A673 (cell line): Measurements from ENCODE around the gene SRSF10. TPM values are rescaled to one million over a fixed set of nuclear protein-coding genes. Genes with fewer than 3 reads are reported as not detected.

Source experiments
- BruUV-seq: library from RNA; stranded (reverse); fragments of 400-500 nt; replicated peaks from 2 replicates; lab custom pipeline; 2021; lab: Mats Ljungman, UMichigan
- CTCF ChIA-PET: fragments of 300-600 bp; sonication (Branson Sonifier 250); formaldehyde crosslinking; loops from one replicate; lab custom pipeline; 2022; ENCODE audit warnings: antibody characterized with exemption; lab: Charles Lee
- POLR2A ChIA-PET: fragments of 300-600 bp; sonication (Branson Sonifier 250); formaldehyde crosslinking; loops from one replicate; lab custom pipeline; 2022; ENCODE audit warnings: antibody characterized with exemption; ENCODE audit not compliant: low non-redundant PET; lab: Charles Lee
- DNase-seq: peaks from one replicate; pipeline ENCODE4 v3.0.0-alpha.2; 2015; ENCODE audit warnings: low spot score
- H3K27ac ChIP-seq: fragments of 200-600 bp; sonication (generic); 2 replicates; pipeline ENCODE4 v1.5.1; 2016; ENCODE audit warnings: mixed run types, low read depth, mild to moderate bottlenecking, mixed read lengths, antibody characterized with exemption, low read length; ENCODE audit not compliant: poor library complexity, severe bottlenecking
- H3K27me3 ChIP-seq: fragments of 200-600 bp; sonication (generic); replicated peaks from 2 replicates; pipeline ENCODE4 v1.6.1; 2017; ENCODE audit warnings: mixed run types, low read depth, mild to moderate bottlenecking, mixed read lengths, antibody characterized with exemption, low read length; ENCODE audit not compliant: insufficient read depth, poor library complexity
- H3K36me3 ChIP-seq: fragments of 200-600 bp; sonication (generic); 2 replicates; pipeline ENCODE4 v1.6.1; 2016; ENCODE audit warnings: mixed run types, mild to moderate bottlenecking, mixed read lengths, antibody characterized with exemption, low read length; ENCODE audit not compliant: insufficient read depth, poor library complexity, severe bottlenecking
- H3K4me1 ChIP-seq: fragments of 200-600 bp; sonication (generic); 2 replicates; pipeline ENCODE4 v1.6.1; 2017; ENCODE audit warnings: mixed run types, mild to moderate bottlenecking, mixed read lengths, antibody characterized with exemption, low read length; ENCODE audit not compliant: insufficient read depth, poor library complexity, severe bottlenecking
- H3K4me3 ChIP-seq: fragments of 200-600 bp; sonication (generic); 2 replicates; pipeline ENCODE4 v1.5.1; 2016; ENCODE audit warnings: low read depth, mixed run types, mild to moderate bottlenecking, mixed read lengths, low read length; ENCODE audit not compliant: poor library complexity, severe bottlenecking
- H3K9me3 ChIP-seq: fragments of 200-600 bp; sonication (generic); 2 replicates; pipeline ENCODE4 v1.6.1; 2016; ENCODE audit warnings: mixed run types, low read depth, mild to moderate bottlenecking, mixed read lengths, antibody characterized with exemption, low read length; ENCODE audit not compliant: poor library complexity, severe bottlenecking
- EZH2 ChIP-seq: fragments of 200-600 bp; sonication (generic); IDR thresholded peaks from 2 replicates; pipeline ENCODE4 v1.6.1; 2017; ENCODE audit warnings: borderline replicate concordance, low read depth, mild to moderate bottlenecking, mixed read lengths, antibody characterized with exemption, low read length; ENCODE audit not compliant: poor library complexity, severe bottlenecking
- intact Hi-C: fragments of 100-400 bp; cut with micrococcal nuclease; formaldehyde crosslinking; loops from one replicate; pipeline ENCODE4 v1.10.0; 2022; ENCODE audit not compliant: unreplicated experiment
- total RNA-seq: library from RNA; stranded (reverse); gene quantifications from 2 replicates; pipeline ENCODE4 v1.2.3, GENCODE V29; 2021
- TF ChIP-seq, protein P1 (sequence below): fragments of 300-800, 200-600 bp; sonication (generic); conservative IDR thresholded peaks from 2 replicates; pipeline ENCODE4 v1.5.1; 2017; ENCODE audit warnings: low read depth, mild to moderate bottlenecking, antibody characterized with exemption, low read length, moderate library complexity, mixed read lengths

SRSF10 gene
- total RNA-seq, 1 experiment from 2014 or later, result 218 TPM

DNA sequence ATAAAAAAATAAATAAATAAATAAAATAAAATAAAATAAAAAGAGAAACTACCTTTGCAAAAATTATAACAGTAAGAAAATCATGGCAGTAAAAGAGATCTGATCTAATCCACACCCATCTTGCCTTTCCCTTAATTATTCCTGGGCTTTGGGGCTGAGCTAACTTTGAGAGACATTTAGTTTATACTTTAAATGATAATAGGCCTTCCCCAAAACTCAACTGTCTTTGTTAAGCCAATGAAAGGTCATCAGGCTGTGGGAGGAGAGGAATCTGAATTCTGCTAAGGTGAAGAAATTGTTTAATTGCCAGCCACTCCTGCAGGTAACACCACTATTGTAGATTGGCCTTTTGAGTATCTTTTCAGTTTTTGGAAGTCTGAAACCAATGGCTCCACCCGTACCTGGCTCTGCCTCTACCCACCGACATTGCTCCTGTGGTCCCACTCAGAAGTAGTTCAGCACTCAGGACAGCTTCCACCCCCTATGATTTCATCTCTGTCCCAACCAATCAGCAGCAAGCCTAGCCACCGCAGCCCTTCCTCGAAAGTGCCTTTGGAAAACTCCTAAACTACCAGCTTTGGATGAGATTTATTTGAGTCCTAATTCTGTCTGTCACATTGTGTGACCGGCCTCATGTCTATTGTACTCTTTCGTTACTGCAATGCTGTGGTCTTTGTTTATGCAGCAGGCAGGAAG, 43.5 kb downstream of the SRSF10 start:
- Histone ChIP-seq H3K4me1 (peaks cover 8% of the 10 kb centered on the region), H3K4me3 (no peak overlapping the region), H3K9me3 (no peaks in the 10 kb centered on the region), H3K36me3 (no peaks in the 10 kb centered on the region), H3K27me3 (no peaks in the 10 kb centered on the region), H3K27ac (no peak overlapping the region)
- intact Hi-C loops, result no loop called here
- no peak for TF ChIP-seq EZH2
- TF ChIP-seq, protein P1, sequence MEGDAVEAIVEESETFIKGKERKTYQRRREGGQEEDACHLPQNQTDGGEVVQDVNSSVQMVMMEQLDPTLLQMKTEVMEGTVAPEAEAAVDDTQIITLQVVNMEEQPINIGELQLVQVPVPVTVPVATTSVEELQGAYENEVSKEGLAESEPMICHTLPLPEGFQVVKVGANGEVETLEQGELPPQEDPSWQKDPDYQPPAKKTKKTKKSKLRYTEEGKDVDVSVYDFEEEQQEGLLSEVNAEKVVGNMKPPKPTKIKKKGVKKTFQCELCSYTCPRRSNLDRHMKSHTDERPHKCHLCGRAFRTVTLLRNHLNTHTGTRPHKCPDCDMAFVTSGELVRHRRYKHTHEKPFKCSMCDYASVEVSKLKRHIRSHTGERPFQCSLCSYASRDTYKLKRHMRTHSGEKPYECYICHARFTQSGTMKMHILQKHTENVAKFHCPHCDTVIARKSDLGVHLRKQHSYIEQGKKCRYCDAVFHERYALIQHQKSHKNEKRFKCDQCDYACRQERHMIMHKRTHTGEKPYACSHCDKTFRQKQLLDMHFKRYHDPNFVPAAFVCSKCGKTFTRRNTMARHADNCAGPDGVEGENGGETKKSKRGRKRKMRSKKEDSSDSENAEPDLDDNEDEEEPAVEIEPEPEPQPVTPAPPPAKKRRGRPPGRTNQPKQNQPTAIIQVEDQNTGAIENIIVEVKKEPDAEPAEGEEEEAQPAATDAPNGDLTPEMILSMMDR, result no peak
- no TSS peak for BruUV-seq
- POLR2A ChIA-PET, result interaction anchor here (0.7 kb wide), 1 partner anchor 40 kb away, joined by 3 read pairs; no protein-coding TSS in a partner anchor
- peak; percentile 21 for DNase-seq
- CTCF ChIA-PET, result no interaction called here

DNA sequence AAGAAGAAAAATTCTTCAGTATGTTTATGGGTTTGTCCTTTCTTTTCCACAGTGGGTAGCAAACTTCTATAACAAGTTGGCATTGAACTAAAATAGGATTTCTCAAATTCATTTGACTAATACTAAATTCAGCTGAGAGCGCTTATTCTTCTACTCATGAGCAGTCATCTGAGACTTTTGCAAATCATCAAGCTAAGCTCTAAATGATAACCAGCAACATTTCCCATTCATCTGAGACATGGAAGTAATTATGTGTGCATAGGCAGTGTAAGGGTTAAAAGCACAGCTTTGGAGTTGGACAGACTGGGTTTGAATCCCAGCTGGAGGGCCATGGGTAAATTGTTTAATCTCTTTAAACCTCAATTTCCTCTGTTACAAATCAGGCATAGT, 48.6 kb downstream of the SRSF10 start:
- no peaks in the 10 kb centered on the region for H3K36me3 ChIP-seq
- CTCF ChIA-PET, result interaction anchor here (0.6 kb wide), 3 partner anchors 18 to 550 kb away, joined by 3 to 11 read pairs (median 3); no protein-coding TSS in a partner anchor

DNA sequence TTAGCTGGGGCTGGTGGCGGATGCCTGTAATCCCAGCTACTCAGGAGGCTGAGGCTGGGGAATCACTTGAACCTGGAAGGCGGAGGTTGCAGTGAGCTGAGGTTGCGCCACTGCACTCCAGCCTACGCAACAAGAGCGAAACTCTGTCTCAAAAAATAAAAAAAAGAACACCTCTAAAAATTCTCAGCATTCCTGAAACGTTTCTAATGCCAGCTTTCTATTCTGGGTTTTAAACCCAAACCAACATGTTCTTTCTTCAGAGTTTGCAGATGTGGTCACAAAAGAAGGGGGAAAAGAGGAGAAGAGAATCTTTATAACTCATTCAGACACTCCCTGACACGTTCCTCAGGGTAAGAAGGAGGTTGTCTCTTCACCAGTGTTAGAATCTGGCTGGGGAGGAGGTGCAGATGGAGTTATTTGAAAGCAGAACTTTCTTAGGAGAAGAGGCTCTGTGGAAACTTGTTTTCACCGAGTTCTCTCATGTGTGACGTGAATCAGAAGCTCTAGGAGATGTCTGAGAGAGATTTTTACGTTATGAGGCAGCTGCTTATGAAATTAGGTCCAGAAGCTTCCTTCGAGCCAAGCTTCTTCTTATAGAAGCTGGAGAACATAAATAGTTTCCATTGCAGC, 49.2 kb downstream of the SRSF10 start:
- H3K4me1 ChIP-seq, result peaks cover 21% of the 10 kb centered on the region
- no peaks in the 10 kb centered on the region for H3K27me3 ChIP-seq
- intact Hi-C loops, result no loop called here
- DNase-seq, result peak; percentile 34
- TF ChIP-seq, protein P1, result no peak
- TF ChIP-seq EZH2, result no peak
- H3K27ac ChIP-seq, result peak overlapping the region; percentile 67
- no peak overlapping the region for H3K4me3 ChIP-seq
- ChIA-PET CTCF (interaction anchor here (0.6 kb wide), 3 partner anchors 17 to 551 kb away, joined by 3 to 11 read pairs (median 3); no protein-coding TSS in a partner anchor), POLR2A (interaction anchor here (0.6 kb wide), 2 partner anchors 129 to 185 kb away, joined by 4 to 7 read pairs; no protein-coding TSS in a partner anchor)
- no TSS peak for BruUV-seq
- H3K36me3 ChIP-seq, result no peaks in the 10 kb centered on the region
- no peaks in the 10 kb centered on the region for H3K9me3 ChIP-seq

More for the DNA sequence above, 48.6 kb downstream of the SRSF10 start:
- POLR2A ChIA-PET, result interaction anchor here (0.6 kb wide), 2 partner anchors 128 to 186 kb away, joined by 4 to 7 read pairs; no protein-coding TSS in a partner anchor
- Histone ChIP-seq H3K4me3 (no peak overlapping the region), H3K4me1 (peaks cover 21% of the 10 kb centered on the region), H3K9me3 (no peaks in the 10 kb centered on the region), H3K27ac (peak overlapping the region; percentile 67), H3K27me3 (no peaks in the 10 kb centered on the region)
- DNase-seq, result peak; percentile 74
- intact Hi-C loops, result no loop called here
- BruUV-seq, result no TSS peak
- TF ChIP-seq, protein P1, result no peak
- no peak for TF ChIP-seq EZH2
